GM19238 (cell line): ENCODE measurements around the gene SPP1.

Experiments used
- DNase-seq: peaks from one replicate; pipeline ENCODE4 v3.0.0; 2011; ENCODE audit warnings: low spot score; ENCODE audit not compliant: insufficient read length

The SPP1 gene

GRCh38 chr4:87953826-87954225, 21.7 kb upstream of the SPP1 start:
- DNase-seq: no peak

- DNase-seq: no peak
These were observed 19.0 kb upstream of the SPP1 start for GRCh38 chr4:87956501-87956900.

GRCh38 chr4:87957061-87957460, 18.5 kb upstream of the SPP1 start:
- no peak for DNase-seq

- DNase-seq: no peak
These were observed 13.5 kb upstream of the SPP1 start for GRCh38 chr4:87961993-87962392.

- no peak for DNase-seq
These were observed 12.9 kb upstream of the SPP1 start for GRCh38 chr4:87962398-87963146.

GRCh38 chr4:87965501-87965975, 10.0 kb upstream of the SPP1 start:
- DNase-seq: no peak

GRCh38 chr4:87966095-87966496, 9.4 kb upstream of the SPP1 start:
- DNase-seq: no peak

- no peak for DNase-seq
These were observed 8.3 kb upstream of the SPP1 start for GRCh38 chr4:87967193-87967592.

- no peak for DNase-seq
These were observed 5.4 kb upstream of the SPP1 start for GRCh38 chr4:87970121-87970520.

GRCh38 chr4:87971866-87972265, 3.6 kb upstream of the SPP1 start:
- no peak for DNase-seq

GRCh38 chr4:87973283-87974169, 2.0 kb upstream of the SPP1 start:
- DNase-seq: no peak

- no peak for DNase-seq
These were observed 555 bp upstream of the SPP1 start for GRCh38 chr4:87974856-87975462.

- no peak for DNase-seq
These were observed 2.2 kb downstream of the SPP1 start for GRCh38 chr4:87977521-87978278.

GRCh38 chr4:87978681-87979080, 3.2 kb downstream of the SPP1 start:
- DNase-seq: no peak

- no peak for DNase-seq
These were observed 4.3 kb downstream of the SPP1 start for GRCh38 chr4:87979810-87980209.

GRCh38 chr4:87981486-87981885, 6.0 kb downstream of the SPP1 start:
- no peak for DNase-seq

GRCh38 chr4:87982036-87982435, 6.5 kb downstream of the SPP1 start:
- DNase-seq: no peak

GRCh38 chr4:87982446-87983010, 7.0 kb downstream of the SPP1 start:
- no peak for DNase-seq

GRCh38 chr4:87983996-87984395, 8.5 kb downstream of the SPP1 start:
- no peak for DNase-seq

- DNase-seq: no peak
These were observed 9.8 kb downstream of the SPP1 start for GRCh38 chr4:87985097-87985886.
